C4-2B (cell line): ENCODE measurements around the gene RHOD.

Experiments used
- CTCF ChIP-seq: fragments of 450-650 bp; conservative IDR thresholded peaks from 2 replicates; pipeline ENCODE4 v1.5.1; 2017; ENCODE audit warnings: mild to moderate bottlenecking
- ZFX ChIP-seq: fragments of 450-650 bp; IDR thresholded peaks from 2 replicates; pipeline ENCODE4 v1.6.1; 2017

- TF ChIP-seq CTCF, result no peak
- no peak for TF ChIP-seq ZFX
Observed at GRCh38 chr11:67058506-67058905, 1.9 kb downstream of the RHOD start.
